Left lobe of liver (tissue), 2 donors: ENCODE measurements around the gene RIPOR3. TPM values are rescaled to one million over a fixed set of nuclear protein-coding genes. Genes with fewer than 3 reads are reported as not detected.
"Not testable (repeated sequence)": the region's sequence is repeated elsewhere in the genome, so short reads cannot be mapped to it uniquely, and the experiment has no call there.

Experiments
- ATAC-seq: fragments of 200-7000 bp; cut with Tn5 transposase; one replicate; pipeline ENCODE4 v1.9.1; 2020; ENCODE audit warnings: mild to moderate bottlenecking, moderate library complexity
- DNase-seq: peaks from one replicate; pipeline ENCODE4 v3.0.0-alpha.2; 2020; ENCODE audit warnings: low spot score
- total RNA-seq: library from RNA; stranded (reverse); gene quantifications from one replicate; pipeline ENCODE4 v1.2.1, GENCODE V29; 2021
- donor health status: DM: no; HTN: no; CAD: no; lungs with moderate emphysema.
- donor health status: DM: no; HTN: yes; CAD: no.

The RIPOR3 gene
- total RNA-seq, 1 donor from 2014 or later, result 20.1 TPM

- DNase-seq (no peak), ATAC-seq (no peak)
These were observed 31.2 kb downstream of the RIPOR3 start for GRCh38 chr20:50659975-50660670.

GRCh38 chr20:50658804-50659380 lies 32.5 kb downstream of the RIPOR3 start:
- DNase-seq, result peak; percentile 65
- ATAC-seq, result peak; percentile 53

GRCh38 chr20:50655311-50655880 lies 35.9 kb downstream of the RIPOR3 start:
- ATAC-seq (peak; percentile 82), DNase-seq (peak; percentile 86)

GRCh38 chr20:50654904-50655303 lies 36.4 kb downstream of the RIPOR3 start:
- no peak for DNase-seq
- ATAC-seq, result peak; percentile 3

- ATAC-seq, result no peak
These were observed 38.5 kb downstream of the RIPOR3 start for GRCh38 chr20:50652702-50653294.

GRCh38 chr20:50651676-50652075 lies 39.7 kb downstream of the RIPOR3 start:
- no peak for DNase-seq

More at GRCh38 chr20:50652702-50653294, 38.5 kb downstream of the RIPOR3 start:
- DNase-seq, result no peak

GRCh38 chr20:50649590-50649989 lies 41.8 kb downstream of the RIPOR3 start:
- ATAC-seq (peak; percentile 74), DNase-seq (no peak)

More at GRCh38 chr20:50651676-50652075, 39.7 kb downstream of the RIPOR3 start:
- ATAC-seq, result no peak

GRCh38 chr20:50648651-50649050 lies 42.7 kb downstream of the RIPOR3 start:
- DNase-seq (no peak), ATAC-seq (no peak)

- no peak for ATAC-seq
These were observed 44.8 kb downstream of the RIPOR3 start for GRCh38 chr20:50646483-50646996.

GRCh38 chr20:50645253-50646068 lies 45.9 kb downstream of the RIPOR3 start:
- DNase-seq (peak; percentile 60), ATAC-seq (peak; percentile 50)

More at GRCh38 chr20:50646483-50646996, 44.8 kb downstream of the RIPOR3 start:
- no peak for DNase-seq

- no peak for DNase-seq
- no peak for ATAC-seq
These were observed 49.0 kb downstream of the RIPOR3 start for GRCh38 chr20:50642288-50642803.

- ATAC-seq, result peak; percentile 24
- not testable (repeated sequence) for DNase-seq
These were observed 49.6 kb downstream of the RIPOR3 start for GRCh38 chr20:50641625-50642287.

GRCh38 chr20:50639971-50640711 lies 51.2 kb downstream of the RIPOR3 start:
- ATAC-seq, DNase-seq: not testable (repeated sequence)

- ATAC-seq, result not testable (repeated sequence)
These were observed 53.1 kb downstream of the RIPOR3 start for GRCh38 chr20:50638015-50638847.

GRCh38 chr20:50636601-50637540 lies 54.5 kb downstream of the RIPOR3 start:
- no peak for DNase-seq
- ATAC-seq, result no peak

More at GRCh38 chr20:50638015-50638847, 53.1 kb downstream of the RIPOR3 start:
- not testable (repeated sequence) for DNase-seq

- ATAC-seq (peak; percentile 93), DNase-seq (peak; percentile 81)
These were observed 55.4 kb downstream of the RIPOR3 start for GRCh38 chr20:50635676-50636600.
